Epidermal melanocyte (primary cell): Measurements from ENCODE around the gene BOD1L1.

Experiments
- DNase-seq: peaks from one replicate; pipeline ENCODE4 v3.0.0; 2011; ENCODE audit warnings: low spot score; ENCODE audit not compliant: insufficient read length

BOD1L1 gene

GRCh38 chr4:13540446-13541175, 86.9 kb downstream of the BOD1L1 start:
- peak; percentile 16 for DNase-seq

GRCh38 chr4:13539619-13540445, 87.7 kb downstream of the BOD1L1 start:
- peak; percentile 18 for DNase-seq

DNA sequence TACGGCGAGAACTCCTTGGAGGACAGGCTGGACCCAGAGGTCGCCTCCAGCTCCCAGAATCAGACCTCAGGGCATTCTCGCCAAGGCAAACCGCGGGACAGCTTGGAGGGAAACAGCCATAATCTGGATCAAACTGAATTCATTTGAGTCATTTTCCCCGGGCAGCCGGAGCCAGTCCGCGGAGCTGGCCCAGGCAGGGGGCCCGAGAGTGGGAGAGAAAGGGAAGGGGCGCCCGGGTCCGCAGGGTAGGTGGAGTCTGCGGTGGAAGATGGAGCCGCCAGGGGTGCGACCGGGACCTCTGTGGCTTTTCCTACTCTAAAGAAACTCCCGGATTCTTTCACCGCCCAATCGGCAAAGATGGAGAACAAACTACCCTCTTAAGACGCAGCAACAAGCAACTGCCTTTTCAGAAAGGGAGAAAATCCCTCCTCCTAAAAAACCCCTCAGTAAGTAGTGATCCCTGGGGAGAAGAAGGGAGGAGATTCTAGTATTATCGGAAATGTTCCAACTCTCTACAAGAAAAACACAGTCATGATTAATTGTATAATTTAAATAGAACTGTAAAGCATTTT, 88.4 kb downstream of the BOD1L1 start:
- DNase-seq, result peak; percentile 16

DNA sequence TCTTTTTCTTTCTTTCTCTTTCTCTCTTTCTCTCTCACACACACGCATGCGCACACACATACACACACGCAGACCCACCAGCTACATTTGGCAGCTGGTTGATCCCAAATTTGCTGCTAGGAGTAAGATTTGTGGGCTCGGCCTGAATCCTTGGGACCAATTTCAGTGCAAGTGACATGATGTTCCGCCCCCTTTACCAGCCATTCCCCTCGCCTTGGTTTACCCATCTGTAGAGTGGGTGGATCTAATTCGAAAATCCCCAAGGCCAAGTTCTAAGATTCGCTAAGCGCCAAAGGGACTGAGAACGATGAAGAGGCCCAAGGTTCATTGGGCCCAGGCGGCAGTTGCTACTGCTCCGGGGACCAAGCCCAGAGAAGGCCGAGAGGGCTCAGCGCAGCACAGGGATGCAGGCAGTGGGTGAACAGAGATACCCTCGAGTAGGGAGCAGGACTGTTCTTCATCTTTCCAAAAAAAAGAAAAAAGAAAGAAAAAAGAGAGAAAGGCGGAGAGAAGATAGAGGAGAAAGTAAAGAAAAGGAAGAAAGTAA, 89.0 kb downstream of the BOD1L1 start:
- peak; percentile 3 for DNase-seq

DNA sequence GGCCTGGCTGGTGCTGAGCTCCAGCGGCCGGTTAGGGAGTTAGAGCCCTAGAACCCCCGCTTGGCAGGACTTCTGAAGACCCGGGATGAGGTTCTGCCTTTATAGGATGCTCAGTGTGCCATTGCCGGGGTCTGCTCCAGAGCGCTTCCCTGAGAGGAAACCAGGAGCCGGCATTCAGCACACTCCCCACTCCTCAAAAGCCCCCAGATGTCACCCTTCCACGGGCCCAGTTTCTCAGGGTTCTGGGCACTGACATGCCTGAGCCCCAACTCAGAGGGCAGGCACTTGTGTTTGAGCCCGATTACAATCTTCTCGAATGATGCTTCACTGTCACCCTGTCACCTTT, 89.7 kb downstream of the BOD1L1 start:
- DNase-seq, result no peak

GRCh38 chr4:13537011-13537831, 90.3 kb downstream of the BOD1L1 start:
- no peak for DNase-seq

DNA sequence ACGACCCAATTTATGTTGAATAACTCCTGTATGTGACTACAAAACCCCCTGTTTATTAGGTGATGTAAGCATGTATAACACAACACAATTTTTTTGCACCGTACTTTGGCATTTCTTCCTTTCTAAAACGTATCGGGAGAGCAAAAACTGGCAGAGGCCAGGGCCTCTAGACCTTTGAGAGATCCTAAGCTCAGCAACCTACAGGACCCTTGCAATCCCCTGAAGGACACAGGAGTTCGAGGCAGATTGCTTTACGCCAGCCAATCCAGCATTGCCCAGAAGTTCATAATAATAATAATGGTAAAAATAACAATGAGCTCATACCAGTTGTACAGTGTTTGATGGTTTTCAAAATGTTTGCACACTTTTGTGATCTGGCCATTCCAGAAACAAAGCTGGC, 90.9 kb downstream of the BOD1L1 start:
- DNase-seq, result no peak

GRCh38 chr4:13535708-13536361, 91.7 kb downstream of the BOD1L1 start:
- DNase-seq, result no peak

- no peak for DNase-seq
Observed at GRCh38 chr4:13535118-13535517, 92.4 kb downstream of the BOD1L1 start.

DNA sequence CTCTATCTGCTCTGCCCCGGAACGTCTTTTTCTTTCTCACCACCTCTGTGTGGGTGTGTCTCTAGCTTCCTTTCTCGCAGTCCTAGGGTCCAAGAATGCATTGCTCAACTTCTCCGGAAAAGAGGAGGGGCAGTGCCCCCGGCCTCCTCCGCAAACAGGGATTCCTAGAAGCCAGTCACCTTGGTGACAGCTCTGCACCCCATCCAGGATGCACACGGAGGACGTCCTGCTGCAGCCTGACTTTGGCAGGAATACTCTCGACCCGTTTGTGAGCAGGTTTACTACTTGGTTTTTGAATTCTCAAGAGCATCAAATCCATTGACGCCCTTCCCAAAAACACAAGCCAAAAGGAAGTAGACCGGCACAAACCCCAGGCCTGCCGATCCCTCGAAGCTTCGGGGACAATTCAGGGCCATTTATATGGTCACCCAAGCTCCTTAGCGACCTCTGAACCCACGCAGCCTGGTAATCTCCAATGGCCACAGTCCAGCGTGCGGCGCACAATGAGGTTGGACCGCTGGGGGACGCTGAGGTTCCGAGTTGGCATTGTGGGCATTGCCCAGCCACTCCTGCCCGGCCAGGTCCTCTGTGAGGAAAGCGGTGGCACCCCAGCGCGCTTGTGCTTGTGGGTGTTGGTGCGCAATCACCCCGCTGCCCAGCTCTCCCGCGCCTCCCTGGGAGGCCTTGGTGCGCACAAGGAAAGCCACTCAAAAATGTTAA, 93.0 kb downstream of the BOD1L1 start:
- DNase-seq, result no peak

DNA sequence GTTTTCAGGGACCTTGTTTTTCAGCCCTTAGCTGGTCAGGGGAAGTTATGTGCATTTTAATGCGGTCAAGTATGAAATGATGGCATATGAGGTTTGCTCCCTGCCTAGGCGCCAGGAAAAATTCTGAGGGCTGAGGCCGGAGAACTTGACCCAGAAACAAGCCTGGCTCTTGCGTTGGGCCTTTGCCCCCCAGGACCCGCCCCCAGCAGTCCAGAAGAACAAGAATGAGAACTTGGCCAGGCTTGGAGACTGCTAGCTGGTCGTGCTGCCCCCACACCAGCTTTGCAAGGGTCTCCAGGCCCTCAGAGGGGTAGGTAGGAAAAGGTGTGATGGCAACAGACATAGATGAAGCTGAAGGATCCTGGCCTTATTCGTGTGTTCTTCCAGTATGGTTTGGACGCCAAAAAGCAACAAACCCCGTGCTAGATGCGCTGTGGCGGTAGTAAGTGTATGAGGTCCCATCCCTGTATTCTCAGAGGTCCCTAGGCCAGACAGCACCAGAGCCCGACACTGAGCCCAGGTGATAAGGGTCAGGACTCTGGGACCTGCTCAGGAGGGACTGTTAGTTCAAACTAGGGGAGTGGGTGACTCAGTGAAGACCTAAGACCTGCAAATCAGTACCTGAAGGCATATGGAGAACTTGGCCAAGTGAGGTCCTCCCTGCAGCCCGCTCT, 93.7 kb downstream of the BOD1L1 start:
- DNase-seq, result no peak

GRCh38 chr4:13531625-13531998, 95.9 kb downstream of the BOD1L1 start:
- no peak for DNase-seq

DNA sequence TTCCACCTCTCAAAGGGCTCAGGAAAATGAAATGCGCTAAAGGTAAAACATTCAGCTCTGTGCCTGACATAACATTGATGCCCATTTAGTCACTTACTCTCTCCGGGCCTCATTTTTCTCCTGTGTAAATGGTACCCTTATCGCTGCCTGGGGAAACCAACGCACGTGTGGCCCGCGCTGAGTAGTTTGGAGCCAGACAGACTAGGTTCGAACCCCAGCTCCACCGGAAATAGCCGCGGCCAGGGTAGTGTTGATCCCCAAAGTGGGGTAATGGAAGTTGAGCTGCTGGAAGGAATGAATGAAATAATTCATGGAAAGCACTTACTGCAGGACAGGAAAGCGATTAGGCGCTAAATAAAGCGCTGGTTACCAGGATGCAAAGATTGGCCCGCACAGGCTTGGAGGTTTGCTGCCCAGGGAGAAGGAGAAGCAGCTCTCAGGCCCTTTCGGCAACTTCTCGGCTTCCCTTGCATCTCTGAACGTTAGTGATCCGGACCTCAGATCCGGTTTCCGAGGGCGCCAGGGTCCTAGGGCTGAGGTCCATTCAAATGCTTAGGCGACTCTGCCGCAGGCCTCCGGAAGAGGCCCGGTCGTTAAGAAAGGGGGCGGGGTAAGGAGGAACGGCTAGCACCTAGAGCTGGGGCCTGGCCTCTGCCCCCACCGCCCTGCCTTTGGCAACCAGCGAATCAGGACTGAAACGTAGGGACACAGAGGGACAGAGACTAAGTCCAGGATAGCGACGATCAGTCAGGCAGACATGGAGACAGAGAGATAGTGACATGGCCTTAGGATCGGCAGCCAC, 96.5 kb downstream of the BOD1L1 start:
- no peak for DNase-seq

GRCh38 chr4:13529128-13529919, 98.2 kb downstream of the BOD1L1 start:
- DNase-seq, result no peak

GRCh38 chr4:13528821-13529127, 98.8 kb downstream of the BOD1L1 start:
- no peak for DNase-seq

- DNase-seq, result no peak
Observed at GRCh38 chr4:13527981-13528820, 99.3 kb downstream of the BOD1L1 start.
